ENCODE results near the gene KRT23. TPM values are rescaled to one million over a fixed set of nuclear protein-coding genes. Genes with fewer than 3 reads are reported as not detected.

The KRT23 gene
- total RNA-seq, result not detected
- long read RNA-seq, result 0 reads

GRCh38 chr17:40937384-40937819 lies at the start of gene KRT23:
TSS of gene KRT23 (minus strand) at chr17:40937646. CDS start at chr17:40936603, 1,043 bp downstream.
- ATAC-seq (no peak), DNase-seq (no peak)
- intact Hi-C loops (cut with micrococcal nuclease), result no loop called here

- ATAC-seq (no peak), DNase-seq (no peak)
- intact Hi-C loops (cut with micrococcal nuclease), result no loop called here
These were observed 49.5 kb upstream of the KRT23 start for GRCh38 chr17:40986920-40987319.

- DNase-seq, result no peak
- ATAC-seq, result no peak
- intact Hi-C loops (cut with micrococcal nuclease), result no loop called here
These were observed 46.8 kb upstream of the KRT23 start, which contains the start of gene KRT40 for GRCh38 chr17:40984226-40984625. TSS of gene KRT40 (minus strand) at chr17:40984326. CDS start at chr17:40984273, 53 bp downstream.

GRCh38 chr17:40981115-40981514 lies 43.7 kb upstream of the KRT23 start:
- ATAC-seq, result no peak
- intact Hi-C loops (cut with micrococcal nuclease), result no loop called here
- DNase-seq, result no peak

- ATAC-seq (no peak), DNase-seq (no peak)
- intact Hi-C loops (cut with micrococcal nuclease), result no loop called here
These were observed 43.1 kb upstream of the KRT23 start for GRCh38 chr17:40980596-40980995.

GRCh38 chr17:40980117-40980516 lies 42.7 kb upstream of the KRT23 start:
- ATAC-seq (no peak), DNase-seq (no peak)
- intact Hi-C loops (cut with micrococcal nuclease), result no loop called here

- intact Hi-C loops (cut with micrococcal nuclease), result no loop called here
- ATAC-seq, result no peak
- no peak for DNase-seq
These were observed 41.2 kb upstream of the KRT23 start for GRCh38 chr17:40978575-40979151.

- no peak for DNase-seq
- ATAC-seq, result no peak
- intact Hi-C loops (cut with micrococcal nuclease), result no loop called here
These were observed 38.1 kb upstream of the KRT23 start for GRCh38 chr17:40975516-40975915.

- intact Hi-C loops (cut with micrococcal nuclease), result no loop called here
- no peak for DNase-seq
- no peak for ATAC-seq
These were observed 36.9 kb upstream of the KRT23 start for GRCh38 chr17:40974366-40974765.

- intact Hi-C loops (cut with micrococcal nuclease), result loop anchor here (2.0 kb wide), 1 partner anchor 63 kb away; the partner anchor contains the start of gene KRTAP1-4
- no peak for DNase-seq
- no peak for ATAC-seq
These were observed 30.1 kb upstream of the KRT23 start for GRCh38 chr17:40967582-40967981.

- no peak for ATAC-seq
- intact Hi-C loops (cut with micrococcal nuclease), result loop anchor here (2.0 kb wide), 1 partner anchor 64 kb away; the partner anchor contains the start of gene KRTAP1-4
- DNase-seq, result no peak
These were observed 29.4 kb upstream of the KRT23 start, which contains the start of gene KRT39 for GRCh38 chr17:40966848-40967247. TSS of gene KRT39 (minus strand) at chr17:40966948. CDS start at chr17:40966856, 92 bp downstream.

- intact Hi-C loops (cut with micrococcal nuclease), result no loop called here
- DNase-seq (no peak), ATAC-seq (no peak)
These were observed 26.4 kb upstream of the KRT23 start for GRCh38 chr17:40963838-40964237.

- no peak for ATAC-seq
- no peak for DNase-seq
- intact Hi-C loops (cut with micrococcal nuclease), result no loop called here
These were observed 24.7 kb upstream of the KRT23 start for GRCh38 chr17:40962059-40962561.

GRCh38 chr17:40961591-40961990 lies 24.1 kb upstream of the KRT23 start:
- DNase-seq, result no peak
- no peak for ATAC-seq
- intact Hi-C loops (cut with micrococcal nuclease), result no loop called here

- ATAC-seq (no peak), DNase-seq (no peak)
- intact Hi-C loops (cut with micrococcal nuclease), result no loop called here
These were observed 22.7 kb upstream of the KRT23 start for GRCh38 chr17:40960144-40960543.

- ATAC-seq (no peak), DNase-seq (no peak)
- intact Hi-C loops (cut with micrococcal nuclease), result no loop called here
These were observed 20.9 kb upstream of the KRT23 start for GRCh38 chr17:40958086-40958953.

- DNase-seq, result no peak
- intact Hi-C loops (cut with micrococcal nuclease), result no loop called here
- no peak for ATAC-seq
These were observed 19.2 kb upstream of the KRT23 start for GRCh38 chr17:40956401-40957254.

- DNase-seq (no peak), ATAC-seq (no peak)
- intact Hi-C loops (cut with micrococcal nuclease), result no loop called here
These were observed 16.4 kb upstream of the KRT23 start for GRCh38 chr17:40953881-40954280.

- no peak for ATAC-seq
These were observed 15.2 kb upstream of the KRT23 start for GRCh38 chr17:40952661-40953060.

More at GRCh38 chr17:40952661-40953060, 15.2 kb upstream of the KRT23 start:
- intact Hi-C loops (cut with micrococcal nuclease), result no loop called here
- no peak for DNase-seq
